Hepatic stellate cell (primary cell): ENCODE results near the gene SAMD1.

Source experiments
- DNase-seq: peaks from one replicate; pipeline ENCODE4 v3.0.0; 2011; ENCODE audit warnings: low spot score

The SAMD1 gene

GRCh38 chr19:14113762-14114414 lies 23.3 kb upstream of the SAMD1 start:
- DNase-seq: no peak

DNA sequence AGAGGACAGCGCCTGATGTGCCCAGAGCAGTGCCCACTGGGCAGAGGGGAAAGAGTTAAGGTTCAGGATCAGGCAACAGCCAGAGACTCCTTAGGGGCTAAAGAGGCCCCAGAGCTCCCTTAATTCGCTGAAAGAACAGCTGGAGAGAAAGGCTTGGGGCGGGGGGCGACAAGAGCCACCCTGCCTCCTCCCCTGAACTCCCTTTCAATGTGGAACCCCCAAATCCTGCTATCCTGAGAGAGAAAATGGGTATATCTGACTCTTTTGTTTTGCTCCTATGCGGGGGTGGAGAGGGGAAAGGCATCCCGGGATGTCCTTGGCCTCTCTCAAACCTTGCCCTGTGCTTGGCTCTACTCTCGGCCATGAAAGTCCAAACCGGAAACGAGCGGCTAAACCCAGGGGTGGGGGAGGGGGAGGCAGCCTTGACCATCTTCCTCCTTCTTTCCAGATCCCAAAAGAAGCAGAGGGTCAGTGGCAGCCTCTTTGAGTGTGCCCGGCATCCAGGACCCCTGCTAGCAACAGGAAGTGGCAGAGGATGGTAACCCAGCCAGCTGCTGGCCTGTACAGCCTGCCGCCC lies 22.3 kb upstream of the SAMD1 start:
- DNase-seq: peak; percentile 63

GRCh38 chr19:14112051-14112808 lies 21.7 kb upstream of the SAMD1 start:
- DNase-seq: peak; percentile 62

DNA sequence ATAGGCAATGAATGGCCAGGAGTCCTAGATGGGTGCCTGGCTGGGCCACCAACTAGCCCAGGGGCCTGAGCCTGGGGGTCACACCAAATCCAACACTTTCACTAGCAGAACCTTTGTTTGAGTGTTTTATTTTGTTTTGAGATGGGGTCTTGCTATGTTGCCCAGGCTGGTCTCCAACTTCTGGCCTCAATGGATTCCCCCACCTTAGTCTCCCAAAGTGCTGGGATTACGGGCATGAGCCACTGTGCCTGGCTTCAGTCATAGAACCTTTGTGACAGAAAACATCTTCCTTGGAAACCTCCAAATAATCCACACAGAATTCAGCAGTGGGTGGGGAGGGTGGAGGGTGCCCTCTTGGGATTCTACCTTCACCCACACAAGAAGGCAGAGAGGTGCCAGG lies 20.9 kb upstream of the SAMD1 start:
- DNase-seq: no peak

- no peak for DNase-seq
These were observed 20.1 kb upstream of the SAMD1 start for GRCh38 chr19:14110650-14111049.

- DNase-seq: peak; percentile 54
These were observed 17.3 kb upstream of the SAMD1 start for GRCh38 chr19:14107581-14108461.

DNA sequence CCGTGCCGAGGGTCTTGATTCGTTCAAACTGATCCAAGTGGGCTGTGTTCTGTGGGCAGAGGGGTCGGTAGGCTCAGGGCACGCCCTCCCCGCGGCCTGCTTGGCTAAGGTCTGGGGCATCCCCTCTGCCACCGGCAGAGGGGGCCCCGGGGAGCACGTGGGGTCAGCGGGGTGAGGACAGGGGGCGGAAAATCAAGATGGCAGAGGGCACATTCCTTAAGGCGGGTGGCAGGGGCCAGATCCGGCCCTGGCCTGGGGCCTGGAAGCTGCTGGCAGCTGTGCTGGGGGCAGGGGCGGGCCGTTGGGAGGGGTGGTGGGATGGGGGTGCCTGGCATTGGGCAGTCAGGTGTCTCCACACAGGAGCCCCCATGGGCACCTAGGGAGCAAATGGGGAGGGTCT lies 16.3 kb upstream of the SAMD1 start:
- DNase-seq: no peak

- no peak for DNase-seq
These were observed 15.1 kb upstream of the SAMD1 start for GRCh38 chr19:14105680-14106079.

GRCh38 chr19:14103310-14103709 lies 12.8 kb upstream of the SAMD1 start:
- DNase-seq: no peak

- DNase-seq: no peak
These were observed 12.2 kb upstream of the SAMD1 start for GRCh38 chr19:14102756-14103155.

- no peak for DNase-seq
These were observed 11.6 kb upstream of the SAMD1 start for GRCh38 chr19:14102102-14102696.

DNA sequence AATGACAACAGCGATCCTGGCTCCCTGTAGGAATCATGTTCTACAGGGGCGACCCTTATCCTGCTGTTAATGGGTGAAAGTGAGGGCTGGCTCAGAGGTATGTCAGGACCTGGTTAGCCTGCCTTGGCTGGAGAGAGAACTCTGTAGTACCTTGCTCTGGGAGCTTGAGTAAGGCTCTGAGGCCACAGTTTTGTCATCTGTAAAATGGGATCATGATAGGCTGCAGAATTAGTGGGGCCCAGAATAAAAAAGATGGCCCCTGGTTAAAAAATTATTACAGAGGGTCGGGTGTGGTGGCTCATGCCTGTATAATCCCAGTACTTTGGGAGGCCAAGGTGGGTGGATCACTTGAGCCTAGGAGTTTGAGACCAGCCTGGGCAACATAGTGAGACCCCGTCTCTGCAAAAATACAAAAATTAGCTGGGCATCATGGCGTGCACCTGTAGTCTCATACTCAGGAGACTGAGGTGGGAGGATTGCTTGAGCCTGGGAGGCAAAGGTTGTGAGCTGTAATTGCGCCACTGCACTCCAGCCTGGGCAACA lies 10.5 kb upstream of the SAMD1 start:
- DNase-seq: no peak

- no peak for DNase-seq
These were observed 7.1 kb upstream of the SAMD1 start for GRCh38 chr19:14097532-14098151.

GRCh38 chr19:14096272-14096992 lies 5.9 kb upstream of the SAMD1 start:
- DNase-seq: no peak

DNA sequence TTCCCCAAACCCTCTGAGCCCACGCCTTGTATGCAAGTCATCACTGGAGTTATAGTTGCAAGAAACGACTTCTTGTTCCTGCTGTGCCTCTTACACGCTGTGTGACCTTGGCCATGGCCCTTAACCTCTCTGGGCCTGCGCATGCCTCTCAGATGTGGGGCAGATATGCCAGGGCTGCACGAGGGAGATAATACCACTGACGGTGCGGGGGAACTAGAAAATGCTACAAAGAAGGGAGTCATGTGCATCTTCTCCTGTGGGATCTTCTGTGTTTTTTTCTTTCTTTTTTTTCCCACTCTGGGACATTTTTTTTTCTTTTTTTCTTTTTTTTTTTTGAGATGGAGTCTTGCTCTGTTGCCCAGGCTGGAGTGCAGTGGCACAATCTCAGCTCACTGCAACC lies 4.3 kb upstream of the SAMD1 start:
- DNase-seq: no peak

GRCh38 chr19:14093117-14093823 lies 2.7 kb upstream of the SAMD1 start:
- no peak for DNase-seq

- DNase-seq: no peak
These were observed 1.4 kb upstream of the SAMD1 start for GRCh38 chr19:14091813-14092462.

- peak; percentile 78 for DNase-seq
These were observed 696 bp upstream of the SAMD1 start for GRCh38 chr19:14091081-14091812.
